LHCN-M2 (cell line): ENCODE results near the gene QRICH1. TPM values are rescaled to one million over a fixed set of nuclear protein-coding genes. Genes with fewer than 3 reads are reported as not detected.

Experiments used
- DNase-seq: peaks from one replicate; pipeline ENCODE4 v3.0.0-alpha.2; 2012; ENCODE audit warnings: low read depth
- polyA plus RNA-seq: library from polyadenylated mRNA; unstranded; fragments of >200 nt; gene quantifications from one replicate; pipeline ENCODE4 v1.2.1, GENCODE V29; 2012; ENCODE audit warnings: missing spikeins
- total RNA-seq: library from RNA; depleted of rRNA; stranded (reverse); fragments of >200 nt; gene quantifications from 2 replicates; pipeline ENCODE4 v1.2.3, GENCODE V29; 2014; rRNA removed

QRICH1 gene
- total RNA-seq, result 74.6 and 83.8 TPM in 2 replicates
- 25.5 TPM for polyA plus RNA-seq

GRCh38 chr3:49093853-49094767 is at the start of gene QRICH1:
TSS of gene QRICH1 (minus strand) at chr3:49094071. CDS start at chr3:49077017, 17,054 bp downstream.
- peak; percentile 99 for DNase-seq

- DNase-seq, result no peak
Observed at GRCh38 chr3:49140080-49140479, 46.2 kb upstream of the QRICH1 start.

GRCh38 chr3:49135499-49135898 is 41.6 kb upstream of the QRICH1 start:
- DNase-seq, result no peak

- DNase-seq, result no peak
Observed at GRCh38 chr3:49134471-49135265, 40.8 kb upstream of the QRICH1 start.

GRCh38 chr3:49133226-49133951 is 39.5 kb upstream of the QRICH1 start:
- DNase-seq, result peak; percentile 86

GRCh38 chr3:49132437-49133225 is 38.8 kb upstream of the QRICH1 start, which contains the start of gene LAMB2:
TSS of gene LAMB2 (minus strand) at chr3:49133050. CDS start at chr3:49132867, 183 bp downstream.
- DNase-seq, result peak; percentile 75

- DNase-seq, result no peak
Observed at GRCh38 chr3:49132073-49132436, 38.2 kb upstream of the QRICH1 start.

GRCh38 chr3:49131576-49131975 is 37.7 kb upstream of the QRICH1 start:
- DNase-seq, result no peak

GRCh38 chr3:49131040-49131439 is 37.2 kb upstream of the QRICH1 start:
- no peak for DNase-seq

GRCh38 chr3:49124991-49125670 is 31.3 kb upstream of the QRICH1 start:
- no peak for DNase-seq

GRCh38 chr3:49124203-49124602 is 30.3 kb upstream of the QRICH1 start:
- no peak for DNase-seq

- DNase-seq, result no peak
Observed at GRCh38 chr3:49123687-49124086, 29.8 kb upstream of the QRICH1 start.

GRCh38 chr3:49122886-49123545 is 29.1 kb upstream of the QRICH1 start:
- DNase-seq, result no peak

- DNase-seq, result no peak
Observed at GRCh38 chr3:49122451-49122850, 28.6 kb upstream of the QRICH1 start.

GRCh38 chr3:49122022-49122421 is 28.2 kb upstream of the QRICH1 start:
- no peak for DNase-seq

- DNase-seq, result no peak
Observed at GRCh38 chr3:49121132-49121736, 27.4 kb upstream of the QRICH1 start.

- peak; percentile 86 for DNase-seq
Observed at GRCh38 chr3:49120438-49121131, 26.7 kb upstream of the QRICH1 start, which contains the start of gene USP19. TSS of gene USP19 (minus strand) at chr3:49120823. CDS start at chr3:49119145, 1,678 bp downstream.

- no peak for DNase-seq
Observed at GRCh38 chr3:49120096-49120437, 26.2 kb upstream of the QRICH1 start.

GRCh38 chr3:49119439-49119838 is 25.6 kb upstream of the QRICH1 start:
- peak; percentile 28 for DNase-seq
